GM12891 (cell line): ENCODE measurements around the gene MSX2.

Source experiments
- DNase-seq: peaks from one replicate; pipeline ENCODE4 v3.0.0; 2011; ENCODE audit warnings: low spot score; ENCODE audit not compliant: insufficient read length
- FAIRE-seq: peaks from 2 replicates; lab custom pipeline; 2011; peaks lifted over from hg19 to GRCh38; lab: Jason Lieb, UNC
- PAX5 ChIP-seq: IDR thresholded peaks from 2 replicates; pipeline ENCODE4 v1.6.1; 2011; ENCODE audit warnings: low read length, moderate library complexity, mild to moderate bottlenecking; ENCODE audit not compliant: insufficient read depth, severe bottlenecking
- POLR2A ChIP-seq: IDR thresholded peaks from 2 replicates; pipeline ENCODE4 v1.6.1; 2011; ENCODE audit warnings: low read depth, low read length, control low read depth
- POLR2AphosphoS5 ChIP-seq: IDR thresholded peaks from 2 replicates; pipeline ENCODE4 v1.6.1; 2011; ENCODE audit warnings: low read depth, low read length, control low read depth
- POU2F2 ChIP-seq: IDR thresholded peaks from 2 replicates; pipeline ENCODE4 v1.6.1; 2011; ENCODE audit warnings: low read depth, mild to moderate bottlenecking, control low read depth, low read length, moderate library complexity
- SPI1 ChIP-seq: IDR thresholded peaks from 2 replicates; pipeline ENCODE4 v1.6.1; 2011; ENCODE audit warnings: low read depth, low read length, control low read depth
- TAF1 ChIP-seq: IDR thresholded peaks from 2 replicates; pipeline ENCODE4 v1.6.1; 2011; ENCODE audit warnings: low read depth, low read length, control low read depth

The MSX2 gene

GRCh38 chr5:174717826-174718455 lies 6.4 kb upstream of the MSX2 start:
- DNase-seq (no peak), FAIRE-seq (no peak)
- TF ChIP-seq POU2F2 (no peak), POLR2A (no peak), POLR2AphosphoS5 (no peak), TAF1 (no peak), PAX5 (no peak), SPI1 (no peak)

GRCh38 chr5:174718880-174719610 lies 5.3 kb upstream of the MSX2 start:
- FAIRE-seq (no peak), DNase-seq (no peak)
- TF ChIP-seq PAX5 (no peak), POU2F2 (no peak), SPI1 (no peak), TAF1 (no peak), POLR2A (no peak), POLR2AphosphoS5 (no peak)

- FAIRE-seq (no peak), DNase-seq (no peak)
- TF ChIP-seq POU2F2 (no peak), TAF1 (no peak), PAX5 (no peak), POLR2A (no peak), SPI1 (no peak)
These were observed 4.4 kb upstream of the MSX2 start for GRCh38 chr5:174719793-174720611.

GRCh38 chr5:174720612-174721529 lies 3.5 kb upstream of the MSX2 start:
- no peak for TF ChIP-seq POLR2A
- no peak for TF ChIP-seq PAX5
- no peak for TF ChIP-seq POU2F2
- no peak for TF ChIP-seq SPI1
- TF ChIP-seq POLR2AphosphoS5 = no peak
- TF ChIP-seq TAF1 = no peak
- FAIRE-seq (no peak), DNase-seq (no peak)

GRCh38 chr5:174721530-174722432 lies 2.6 kb upstream of the MSX2 start:
- TF ChIP-seq POU2F2 = no peak
- no peak for TF ChIP-seq SPI1
- no peak for TF ChIP-seq TAF1
- no peak for TF ChIP-seq POLR2AphosphoS5
- TF ChIP-seq POLR2A = no peak
- TF ChIP-seq PAX5 = no peak
- DNase-seq = no peak
- no peak for FAIRE-seq

DNA sequence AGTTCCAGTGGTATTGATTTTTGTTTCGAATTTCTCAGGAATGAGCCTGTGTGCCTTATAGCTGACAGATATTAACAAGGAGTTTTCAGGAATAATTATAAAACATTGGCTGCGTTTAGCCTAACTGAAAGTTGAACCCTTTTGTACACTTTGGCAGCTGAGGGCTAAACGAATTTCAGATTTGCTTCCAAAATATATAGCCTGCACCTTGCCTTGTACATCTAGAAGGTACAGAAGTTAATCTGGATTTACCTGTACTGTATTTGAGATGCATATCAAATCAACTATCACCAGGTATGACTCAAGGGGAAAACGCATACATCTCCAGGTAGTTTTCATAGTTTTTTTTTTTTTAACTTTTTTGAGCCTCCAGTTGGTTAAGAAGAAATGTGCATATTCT lies 1.9 kb upstream of the MSX2 start:
- no peak for TF ChIP-seq POLR2AphosphoS5
- TF ChIP-seq TAF1 = no peak
- no peak for TF ChIP-seq POU2F2
- no peak for TF ChIP-seq POLR2A
- FAIRE-seq = no peak
- DNase-seq = no peak

DNA sequence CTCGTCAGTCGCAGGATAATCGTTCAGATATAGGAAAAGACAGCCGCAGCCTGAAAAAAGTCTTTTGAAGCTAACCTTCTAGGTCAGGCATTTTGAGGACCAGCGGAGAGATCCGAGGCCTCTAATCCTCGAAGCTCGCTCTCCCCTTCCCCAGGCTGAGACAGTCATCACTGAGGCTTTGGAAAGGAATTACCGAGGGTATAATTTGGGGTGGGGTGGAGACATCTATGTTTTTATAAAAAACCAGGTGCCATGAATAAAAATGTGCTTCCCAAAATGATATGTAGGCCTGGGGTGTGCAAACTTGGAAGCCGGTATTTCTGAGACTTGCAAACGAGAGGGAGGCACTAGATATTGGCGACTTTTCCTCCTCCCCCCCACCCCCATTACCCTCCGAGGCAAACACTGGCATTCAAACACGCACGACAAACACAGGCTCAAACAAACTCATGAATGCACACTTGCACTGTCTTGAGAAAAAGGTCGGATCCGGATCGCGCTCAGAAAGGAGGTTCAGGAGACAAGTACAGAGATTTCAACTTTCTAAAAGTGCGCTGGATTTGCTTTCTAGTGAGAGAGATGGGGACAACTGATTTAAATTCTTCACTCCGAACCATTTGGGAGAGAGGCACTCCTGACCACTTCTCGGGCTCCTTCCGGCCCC lies 935 bp upstream of the MSX2 start:
- TF ChIP-seq POLR2A = no peak
- no peak for TF ChIP-seq SPI1
- no peak for TF ChIP-seq PAX5
- no peak for TF ChIP-seq TAF1
- no peak for TF ChIP-seq POU2F2
- no peak for TF ChIP-seq POLR2AphosphoS5
- no peak for DNase-seq
- FAIRE-seq = no peak
